ENCODE results near the gene NTRK1. TPM values are rescaled to one million over a fixed set of nuclear protein-coding genes. Genes with fewer than 3 reads are reported as not detected.

The NTRK1 gene
- total RNA-seq, 1 donor from 2014 or later = not detected

DNA sequence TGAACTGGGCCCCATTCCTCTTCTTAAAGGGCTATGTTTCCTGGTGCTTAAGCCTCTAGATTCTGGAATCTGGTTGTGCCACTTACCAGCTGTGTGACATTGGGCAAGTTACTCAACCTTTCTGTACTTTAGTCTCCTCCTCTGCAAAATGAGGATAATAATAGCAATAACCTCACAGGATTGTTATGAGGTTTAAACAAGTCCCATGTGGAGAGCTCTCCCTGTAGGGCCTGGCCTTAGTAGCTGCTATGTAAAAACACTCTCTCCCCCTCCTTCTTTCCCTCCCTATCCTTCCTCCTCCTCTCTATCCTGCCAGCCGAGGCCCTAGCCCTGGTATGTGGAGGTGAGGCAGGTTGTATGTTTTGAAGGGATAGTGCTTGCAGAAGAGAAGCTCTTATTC is 24.6 kb downstream of the NTRK1 start:
- Mint-ChIP-seq H3K27me3 (ENCODE audit: low read depth) (peaks cover 38% of the 10 kb centered on the region), H3K4me1 (ENCODE audit: low read depth) (no peaks in the 10 kb centered on the region)

GRCh38 chr1:156885880-156886355 is 25.3 kb downstream of the NTRK1 start:
- no peaks in the 10 kb centered on the region for H3K4me1 Mint-ChIP-seq (ENCODE audit: low read depth)
- H3K36me3 Mint-ChIP-seq (ENCODE audit: low read depth) = no peaks in the 10 kb centered on the region
- H3K9me3 Mint-ChIP-seq (ENCODE audit: low read depth) = no peaks in the 10 kb centered on the region
- TF ChIP-seq, protein P1, sequence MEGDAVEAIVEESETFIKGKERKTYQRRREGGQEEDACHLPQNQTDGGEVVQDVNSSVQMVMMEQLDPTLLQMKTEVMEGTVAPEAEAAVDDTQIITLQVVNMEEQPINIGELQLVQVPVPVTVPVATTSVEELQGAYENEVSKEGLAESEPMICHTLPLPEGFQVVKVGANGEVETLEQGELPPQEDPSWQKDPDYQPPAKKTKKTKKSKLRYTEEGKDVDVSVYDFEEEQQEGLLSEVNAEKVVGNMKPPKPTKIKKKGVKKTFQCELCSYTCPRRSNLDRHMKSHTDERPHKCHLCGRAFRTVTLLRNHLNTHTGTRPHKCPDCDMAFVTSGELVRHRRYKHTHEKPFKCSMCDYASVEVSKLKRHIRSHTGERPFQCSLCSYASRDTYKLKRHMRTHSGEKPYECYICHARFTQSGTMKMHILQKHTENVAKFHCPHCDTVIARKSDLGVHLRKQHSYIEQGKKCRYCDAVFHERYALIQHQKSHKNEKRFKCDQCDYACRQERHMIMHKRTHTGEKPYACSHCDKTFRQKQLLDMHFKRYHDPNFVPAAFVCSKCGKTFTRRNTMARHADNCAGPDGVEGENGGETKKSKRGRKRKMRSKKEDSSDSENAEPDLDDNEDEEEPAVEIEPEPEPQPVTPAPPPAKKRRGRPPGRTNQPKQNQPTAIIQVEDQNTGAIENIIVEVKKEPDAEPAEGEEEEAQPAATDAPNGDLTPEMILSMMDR (IDR thresholded peaks at IDR 0.05) = no peak
- H3K27me3 Mint-ChIP-seq (ENCODE audit: low read depth) = peaks cover 38% of the 10 kb centered on the region
- DNase-seq (ENCODE audit: low spot score) = no peak
- no peak overlapping the region for H3K27ac Mint-ChIP-seq (ENCODE audit: unreplicated experiment)
- H3K4me3 Mint-ChIP-seq (ENCODE audit: unreplicated experiment) = no peak overlapping the region

More for the DNA sequence above, 24.6 kb downstream of the NTRK1 start:
- no peaks in the 10 kb centered on the region for H3K36me3 Mint-ChIP-seq (ENCODE audit: low read depth)
- no peak for DNase-seq (ENCODE audit: low spot score)
- H3K9me3 Mint-ChIP-seq (ENCODE audit: low read depth) = no peaks in the 10 kb centered on the region
- H3K27ac Mint-ChIP-seq (ENCODE audit: unreplicated experiment) = no peak overlapping the region
- TF ChIP-seq, protein P1 (IDR thresholded peaks at IDR 0.05) = no peak
- no peak overlapping the region for H3K4me3 Mint-ChIP-seq (ENCODE audit: unreplicated experiment)

DNA sequence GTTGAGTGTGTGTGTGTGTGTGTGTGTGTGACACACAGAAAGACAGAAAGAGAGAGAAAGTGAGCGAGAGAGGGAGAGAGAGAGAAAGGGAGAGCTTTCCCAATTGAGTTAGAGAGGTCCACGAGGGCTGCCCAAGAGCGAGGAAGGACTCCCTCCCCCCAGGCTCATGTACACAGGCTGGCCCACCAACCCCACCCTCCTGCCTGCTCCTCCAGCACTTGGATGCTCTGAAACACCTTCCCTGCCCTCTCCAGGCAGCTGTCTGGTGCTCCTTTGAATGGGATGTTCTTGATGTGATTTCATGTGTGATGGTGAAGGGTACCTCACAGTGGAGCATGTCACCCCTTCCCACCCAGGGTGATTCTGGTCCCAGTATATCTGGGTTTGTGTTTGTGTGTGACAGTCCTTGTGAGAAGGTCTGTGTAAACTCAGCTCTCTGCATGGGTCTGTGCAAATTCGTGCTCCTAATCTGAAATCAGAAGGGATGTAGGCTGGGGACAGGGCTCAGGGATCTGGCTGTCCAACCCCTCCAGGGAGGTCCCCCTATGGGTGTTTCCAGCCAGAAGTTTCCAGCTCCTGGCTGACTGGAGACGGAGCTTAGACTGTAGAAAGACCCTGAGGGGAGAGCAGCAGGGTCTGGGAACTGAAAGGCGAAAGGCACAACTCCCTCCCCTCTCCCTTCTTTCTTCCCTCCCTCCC is 26.1 kb downstream of the NTRK1 start:
- Mint-ChIP-seq H3K9me3 (ENCODE audit: low read depth) (no peaks in the 10 kb centered on the region), H3K4me3 (ENCODE audit: unreplicated experiment) (no peak overlapping the region), H3K4me1 (ENCODE audit: low read depth) (no peaks in the 10 kb centered on the region), H3K36me3 (ENCODE audit: low read depth) (no peaks in the 10 kb centered on the region), H3K27me3 (ENCODE audit: low read depth) (peaks cover 34% of the 10 kb centered on the region), H3K27ac (ENCODE audit: unreplicated experiment) (no peak overlapping the region)
- TF ChIP-seq, protein P1 (IDR thresholded peaks at IDR 0.05) = no peak
- DNase-seq (ENCODE audit: low spot score) = no peak

DNA sequence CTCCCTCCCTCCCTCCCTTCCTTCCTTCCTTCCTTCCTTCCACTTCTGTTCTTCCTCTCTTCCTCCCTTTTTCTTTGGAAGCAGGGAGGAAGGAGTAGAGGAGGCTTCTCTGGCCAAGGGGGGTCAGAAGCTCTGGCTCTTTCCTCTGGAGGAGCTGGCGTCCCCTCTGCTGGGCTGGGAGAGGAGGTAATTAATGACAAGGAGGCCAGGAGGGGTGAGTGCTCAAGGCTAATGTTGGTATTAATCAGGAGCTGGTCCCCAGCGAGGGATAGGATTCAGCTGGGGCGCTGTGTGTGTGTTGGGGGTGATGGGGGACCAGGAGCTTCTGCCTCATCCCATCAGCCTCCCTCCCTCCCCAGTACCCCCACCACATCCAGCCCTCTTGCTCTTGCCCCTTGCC is 26.7 kb downstream of the NTRK1 start:
- Mint-ChIP-seq H3K27ac (ENCODE audit: unreplicated experiment) (no peak overlapping the region), H3K4me1 (ENCODE audit: low read depth) (no peaks in the 10 kb centered on the region), H3K4me3 (ENCODE audit: unreplicated experiment) (no peak overlapping the region), H3K9me3 (ENCODE audit: low read depth) (no peaks in the 10 kb centered on the region), H3K27me3 (ENCODE audit: low read depth) (peaks cover 28% of the 10 kb centered on the region), H3K36me3 (ENCODE audit: low read depth) (no peaks in the 10 kb centered on the region)
- DNase-seq (ENCODE audit: low spot score) = no peak
- TF ChIP-seq, protein P1 (IDR thresholded peaks at IDR 0.05) = no peak

GRCh38 chr1:156887734-156888133 is 27.1 kb downstream of the NTRK1 start:
- TF ChIP-seq, protein P1 (IDR thresholded peaks at IDR 0.05) = no peak
- Mint-ChIP-seq H3K27me3 (ENCODE audit: low read depth) (peaks cover 24% of the 10 kb centered on the region), H3K9me3 (ENCODE audit: low read depth) (no peaks in the 10 kb centered on the region), H3K27ac (ENCODE audit: unreplicated experiment) (no peak overlapping the region), H3K4me3 (ENCODE audit: unreplicated experiment) (no peak overlapping the region), H3K36me3 (ENCODE audit: low read depth) (no peaks in the 10 kb centered on the region), H3K4me1 (ENCODE audit: low read depth) (no peaks in the 10 kb centered on the region)
- DNase-seq (ENCODE audit: low spot score) = no peak

Data from chondrocyte (in vitro differentiated cells).